SK-N-MC (cell line): ENCODE results near the gene NDUFC2.

Experiments
- EZH2 ChIP-seq: fragments of 200-600 bp; sonication (generic); IDR thresholded peaks from one replicate; pipeline ENCODE4 v1.6.1; 2017; ENCODE audit warnings: antibody characterized with exemption
- FOXP2 ChIP-seq: optimal IDR thresholded peaks from 2 replicates; pipeline ENCODE3; 2011; ENCODE audit warnings: mild to moderate bottlenecking, moderate library complexity; ENCODE audit not compliant: insufficient read depth; ENCODE audit errors: extremely low read length, control extremely low read depth
- POLR2AphosphoS5 ChIP-seq: IDR thresholded peaks from 2 replicates; pipeline ENCODE4 v1.6.1; 2012; ENCODE audit warnings: mild to moderate bottlenecking, low read depth, low read length, borderline replicate concordance

- TF ChIP-seq POLR2AphosphoS5 (no peak), EZH2 (no peak), FOXP2 (no peak)
Measured at GRCh38 chr11:78083021-78083420, 3.4 kb upstream of the NDUFC2 start.
